SK-N-SH (cell line): ENCODE data around the gene APOC3.

ENCODE experiments used
- CHD2 ChIP-seq: fragments of 150-350 bp; IDR thresholded peaks from 2 replicates; pipeline ENCODE4 v1.6.1; 2018; ENCODE audit warnings: low read length; ENCODE audit not compliant: partially characterized antibody
- EP300 ChIP-seq, 2 experiments: IDR thresholded peaks; 2 replicates each; pipeline versions ENCODE4 v1.4.0 to v1.6.1; 2012; ENCODE audit warnings: borderline replicate concordance in 1 of 2, low read depth in 1 of 2, low read length in 1 of 2
- EZH2phosphoT487 ChIP-seq: fragments of 200-600 bp; sonication (generic); IDR thresholded peaks from 2 replicates; pipeline ENCODE4 v1.6.1; 2017; ENCODE audit warnings: low read depth, mixed run types, mild to moderate bottlenecking, antibody characterized with exemption, moderate library complexity, borderline replicate concordance
- GATA2 ChIP-seq: sonication (generic); formaldehyde crosslinking; IDR thresholded peaks from 2 replicates; pipeline ENCODE4 v1.5.0; 2020; ENCODE audit warnings: mild to moderate bottlenecking, missing genetic modification reagents
- MEF2A ChIP-seq: IDR thresholded peaks from 2 replicates; pipeline ENCODE4 v1.4.0; 2012; ENCODE audit warnings: low read depth, borderline replicate concordance
- POLR2AphosphoS5 ChIP-seq: IDR thresholded peaks from 2 replicates; pipeline ENCODE4 v1.6.1; 2012; ENCODE audit warnings: low read depth, low read length
- RAD21 ChIP-seq: IDR thresholded peaks from 2 replicates; pipeline ENCODE4 v1.6.1; 2012; ENCODE audit warnings: mild to moderate bottlenecking, low read length
- RCOR1 ChIP-seq: fragments of 150-350 bp; IDR thresholded peaks from 2 replicates; pipeline ENCODE4 v1.6.1; 2017; ENCODE audit warnings: antibody characterized with exemption, low read length
- SIN3A ChIP-seq: IDR thresholded peaks from 2 replicates; pipeline ENCODE4 v1.6.1; 2012; ENCODE audit warnings: low read depth, mild to moderate bottlenecking, low read length, moderate library complexity, borderline replicate concordance
- TEAD4 ChIP-seq: IDR thresholded peaks from 2 replicates; pipeline ENCODE4 v1.4.0; 2012; ENCODE audit warnings: mild to moderate bottlenecking, borderline replicate concordance; ENCODE audit not compliant: insufficient read depth
- TF ChIP-seq, protein P1 (sequence below): fragments of 200-600 bp; sonication (generic); IDR thresholded peaks from 2 replicates; pipeline ENCODE4 v1.6.1; 2017; ENCODE audit warnings: antibody characterized with exemption, mild to moderate bottlenecking, moderate library complexity
- TF ChIP-seq, protein P2 (sequence below): IDR thresholded peaks from 2 replicates; pipeline ENCODE4 v1.4.0; 2012; ENCODE audit warnings: low read depth
- TF ChIP-seq, protein P3 (sequence below): IDR thresholded peaks from 2 replicates; pipeline ENCODE4 v1.4.0; 2012; ENCODE audit warnings: low read depth, borderline replicate concordance
- TF ChIP-seq, protein P4 (sequence below): IDR thresholded peaks from 2 replicates; pipeline ENCODE4 v1.6.1; 2012; ENCODE audit warnings: mild to moderate bottlenecking, low read depth, low read length, moderate library complexity

DNA sequence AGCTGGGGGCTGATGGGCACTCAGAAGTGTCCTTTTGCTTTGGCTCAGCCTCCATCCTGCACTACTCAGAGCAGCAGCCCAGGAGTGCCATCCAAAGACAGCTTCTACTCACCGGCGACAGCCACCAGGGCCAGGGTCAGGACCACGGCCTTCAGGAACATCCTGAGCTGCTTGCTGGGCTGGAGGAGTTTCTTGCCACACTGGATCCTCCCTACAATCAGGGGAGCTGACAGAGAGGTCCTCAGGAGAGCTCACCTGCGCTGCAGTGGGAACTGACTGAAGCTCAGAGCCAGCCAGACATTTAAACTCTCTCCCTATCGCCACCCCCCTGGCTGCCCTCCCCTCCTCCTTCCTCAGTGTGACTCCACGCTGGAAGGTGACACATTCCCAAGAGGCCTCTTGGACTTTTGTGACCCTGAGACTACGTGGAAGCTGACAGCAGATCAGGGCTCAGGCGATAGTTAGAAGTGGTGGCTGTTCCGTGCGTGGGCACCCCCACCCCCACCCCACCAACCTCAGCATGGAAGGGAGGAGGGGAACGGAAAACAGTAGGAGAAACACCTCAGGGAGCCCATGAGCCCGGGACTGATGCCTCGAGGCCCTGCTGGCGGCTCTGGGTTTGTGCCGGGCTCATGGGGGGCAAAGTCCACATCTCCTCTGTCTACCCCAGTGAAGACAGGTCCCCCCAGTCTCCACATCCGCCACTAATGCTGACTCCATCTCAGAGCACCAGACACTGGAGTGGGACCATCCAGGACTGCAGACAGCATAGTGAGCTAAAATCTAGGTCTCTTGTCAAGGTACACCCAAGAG lies 6.5 kb upstream of the APOC3 start, which contains the start of gene APOA4:
- TF ChIP-seq CHD2 (no peak), POLR2AphosphoS5 (no peak), EP300 (IDR thresholded peaks at IDR 0.05; ENCODE audit: borderline replicate concordance in 1 of 2, low read depth in 1 of 2, low read length in 1 of 2) (no peak), SIN3A (no peak), EZH2phosphoT487 (no peak), MEF2A (no peak), RAD21 (no peak), GATA2 (CRISPR knock-in tag) (no peak), TEAD4 (no peak), RCOR1 (no peak)
- TF ChIP-seq, protein P1, sequence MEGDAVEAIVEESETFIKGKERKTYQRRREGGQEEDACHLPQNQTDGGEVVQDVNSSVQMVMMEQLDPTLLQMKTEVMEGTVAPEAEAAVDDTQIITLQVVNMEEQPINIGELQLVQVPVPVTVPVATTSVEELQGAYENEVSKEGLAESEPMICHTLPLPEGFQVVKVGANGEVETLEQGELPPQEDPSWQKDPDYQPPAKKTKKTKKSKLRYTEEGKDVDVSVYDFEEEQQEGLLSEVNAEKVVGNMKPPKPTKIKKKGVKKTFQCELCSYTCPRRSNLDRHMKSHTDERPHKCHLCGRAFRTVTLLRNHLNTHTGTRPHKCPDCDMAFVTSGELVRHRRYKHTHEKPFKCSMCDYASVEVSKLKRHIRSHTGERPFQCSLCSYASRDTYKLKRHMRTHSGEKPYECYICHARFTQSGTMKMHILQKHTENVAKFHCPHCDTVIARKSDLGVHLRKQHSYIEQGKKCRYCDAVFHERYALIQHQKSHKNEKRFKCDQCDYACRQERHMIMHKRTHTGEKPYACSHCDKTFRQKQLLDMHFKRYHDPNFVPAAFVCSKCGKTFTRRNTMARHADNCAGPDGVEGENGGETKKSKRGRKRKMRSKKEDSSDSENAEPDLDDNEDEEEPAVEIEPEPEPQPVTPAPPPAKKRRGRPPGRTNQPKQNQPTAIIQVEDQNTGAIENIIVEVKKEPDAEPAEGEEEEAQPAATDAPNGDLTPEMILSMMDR, result no peak
- TF ChIP-seq, protein P2, sequence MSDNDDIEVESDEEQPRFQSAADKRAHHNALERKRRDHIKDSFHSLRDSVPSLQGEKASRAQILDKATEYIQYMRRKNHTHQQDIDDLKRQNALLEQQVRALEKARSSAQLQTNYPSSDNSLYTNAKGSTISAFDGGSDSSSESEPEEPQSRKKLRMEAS, result no peak
- TF ChIP-seq, protein P3, sequence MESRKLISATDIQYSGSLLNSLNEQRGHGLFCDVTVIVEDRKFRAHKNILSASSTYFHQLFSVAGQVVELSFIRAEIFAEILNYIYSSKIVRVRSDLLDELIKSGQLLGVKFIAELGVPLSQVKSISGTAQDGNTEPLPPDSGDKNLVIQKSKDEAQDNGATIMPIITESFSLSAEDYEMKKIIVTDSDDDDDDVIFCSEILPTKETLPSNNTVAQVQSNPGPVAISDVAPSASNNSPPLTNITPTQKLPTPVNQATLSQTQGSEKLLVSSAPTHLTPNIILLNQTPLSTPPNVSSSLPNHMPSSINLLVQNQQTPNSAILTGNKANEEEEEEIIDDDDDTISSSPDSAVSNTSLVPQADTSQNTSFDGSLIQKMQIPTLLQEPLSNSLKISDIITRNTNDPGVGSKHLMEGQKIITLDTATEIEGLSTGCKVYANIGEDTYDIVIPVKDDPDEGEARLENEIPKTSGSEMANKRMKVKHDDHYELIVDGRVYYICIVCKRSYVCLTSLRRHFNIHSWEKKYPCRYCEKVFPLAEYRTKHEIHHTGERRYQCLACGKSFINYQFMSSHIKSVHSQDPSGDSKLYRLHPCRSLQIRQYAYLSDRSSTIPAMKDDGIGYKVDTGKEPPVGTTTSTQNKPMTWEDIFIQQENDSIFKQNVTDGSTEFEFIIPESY, result no peak
- TF ChIP-seq, protein P4, sequence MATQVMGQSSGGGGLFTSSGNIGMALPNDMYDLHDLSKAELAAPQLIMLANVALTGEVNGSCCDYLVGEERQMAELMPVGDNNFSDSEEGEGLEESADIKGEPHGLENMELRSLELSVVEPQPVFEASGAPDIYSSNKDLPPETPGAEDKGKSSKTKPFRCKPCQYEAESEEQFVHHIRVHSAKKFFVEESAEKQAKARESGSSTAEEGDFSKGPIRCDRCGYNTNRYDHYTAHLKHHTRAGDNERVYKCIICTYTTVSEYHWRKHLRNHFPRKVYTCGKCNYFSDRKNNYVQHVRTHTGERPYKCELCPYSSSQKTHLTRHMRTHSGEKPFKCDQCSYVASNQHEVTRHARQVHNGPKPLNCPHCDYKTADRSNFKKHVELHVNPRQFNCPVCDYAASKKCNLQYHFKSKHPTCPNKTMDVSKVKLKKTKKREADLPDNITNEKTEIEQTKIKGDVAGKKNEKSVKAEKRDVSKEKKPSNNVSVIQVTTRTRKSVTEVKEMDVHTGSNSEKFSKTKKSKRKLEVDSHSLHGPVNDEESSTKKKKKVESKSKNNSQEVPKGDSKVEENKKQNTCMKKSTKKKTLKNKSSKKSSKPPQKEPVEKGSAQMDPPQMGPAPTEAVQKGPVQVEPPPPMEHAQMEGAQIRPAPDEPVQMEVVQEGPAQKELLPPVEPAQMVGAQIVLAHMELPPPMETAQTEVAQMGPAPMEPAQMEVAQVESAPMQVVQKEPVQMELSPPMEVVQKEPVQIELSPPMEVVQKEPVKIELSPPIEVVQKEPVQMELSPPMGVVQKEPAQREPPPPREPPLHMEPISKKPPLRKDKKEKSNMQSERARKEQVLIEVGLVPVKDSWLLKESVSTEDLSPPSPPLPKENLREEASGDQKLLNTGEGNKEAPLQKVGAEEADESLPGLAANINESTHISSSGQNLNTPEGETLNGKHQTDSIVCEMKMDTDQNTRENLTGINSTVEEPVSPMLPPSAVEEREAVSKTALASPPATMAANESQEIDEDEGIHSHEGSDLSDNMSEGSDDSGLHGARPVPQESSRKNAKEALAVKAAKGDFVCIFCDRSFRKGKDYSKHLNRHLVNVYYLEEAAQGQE, result no peak
